ENCODE measurements around the gene ABTB2.

DNA sequence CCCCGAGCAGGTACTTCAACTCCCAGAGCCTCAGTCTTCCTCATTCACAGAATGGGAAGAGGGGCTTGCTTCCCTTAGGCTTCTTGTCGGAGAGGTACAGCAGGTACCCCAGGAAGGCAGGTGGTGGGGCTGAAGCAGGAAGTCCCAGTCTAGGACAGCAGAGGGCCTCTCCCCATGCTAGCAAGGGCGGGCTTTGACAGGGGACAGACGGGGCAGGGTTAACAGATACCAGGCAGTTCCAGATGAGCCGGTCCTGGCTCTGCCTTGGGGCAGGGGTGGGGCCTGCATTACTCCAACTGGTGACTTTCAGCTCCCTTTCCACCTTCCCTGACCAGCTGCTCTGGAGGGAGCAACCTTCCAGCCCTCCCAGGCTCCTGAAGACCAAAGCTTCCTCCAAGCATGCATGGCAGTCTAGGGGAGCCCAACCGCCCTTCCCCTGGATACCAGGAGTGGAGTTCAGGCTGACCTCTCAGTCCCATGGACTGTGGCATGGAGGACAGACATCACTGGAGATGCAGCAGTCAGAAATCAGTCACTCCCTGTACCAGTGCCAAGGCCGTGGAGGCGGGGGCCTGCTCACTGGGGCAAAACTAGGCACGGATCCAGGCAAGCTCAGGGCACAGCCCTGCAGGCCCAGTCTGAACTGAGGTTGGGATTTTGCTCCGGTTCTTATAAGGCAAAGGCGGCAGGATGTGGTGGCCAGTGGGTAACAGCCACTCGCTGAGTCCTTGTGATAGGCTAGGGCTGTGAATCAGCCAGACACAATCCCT is 191.8 kb downstream of the ABTB2 start:
- TF ChIP-seq, protein P1, sequence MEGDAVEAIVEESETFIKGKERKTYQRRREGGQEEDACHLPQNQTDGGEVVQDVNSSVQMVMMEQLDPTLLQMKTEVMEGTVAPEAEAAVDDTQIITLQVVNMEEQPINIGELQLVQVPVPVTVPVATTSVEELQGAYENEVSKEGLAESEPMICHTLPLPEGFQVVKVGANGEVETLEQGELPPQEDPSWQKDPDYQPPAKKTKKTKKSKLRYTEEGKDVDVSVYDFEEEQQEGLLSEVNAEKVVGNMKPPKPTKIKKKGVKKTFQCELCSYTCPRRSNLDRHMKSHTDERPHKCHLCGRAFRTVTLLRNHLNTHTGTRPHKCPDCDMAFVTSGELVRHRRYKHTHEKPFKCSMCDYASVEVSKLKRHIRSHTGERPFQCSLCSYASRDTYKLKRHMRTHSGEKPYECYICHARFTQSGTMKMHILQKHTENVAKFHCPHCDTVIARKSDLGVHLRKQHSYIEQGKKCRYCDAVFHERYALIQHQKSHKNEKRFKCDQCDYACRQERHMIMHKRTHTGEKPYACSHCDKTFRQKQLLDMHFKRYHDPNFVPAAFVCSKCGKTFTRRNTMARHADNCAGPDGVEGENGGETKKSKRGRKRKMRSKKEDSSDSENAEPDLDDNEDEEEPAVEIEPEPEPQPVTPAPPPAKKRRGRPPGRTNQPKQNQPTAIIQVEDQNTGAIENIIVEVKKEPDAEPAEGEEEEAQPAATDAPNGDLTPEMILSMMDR (conservative IDR thresholded peaks at IDR 0.05) = no peak
- no peak for TF ChIP-seq ZFX (IDR thresholded peaks at IDR 0.05)
